HepG2 (cell line): ENCODE results near the gene CEP97. TPM values are rescaled to one million over a fixed set of nuclear protein-coding genes. Genes with fewer than 3 reads are reported as not detected.
"Not testable (repeated sequence)": the region's sequence is repeated elsewhere in the genome, so short reads cannot be mapped to it uniquely, and the experiment has no call there.

ENCODE experiments used
- ATAC-seq: fragments of 200-7000 bp; cut with Tn5 transposase; 3 replicates; pipeline ENCODE4 v1.9.1; 2020; ENCODE audit warnings: mild to moderate bottlenecking, moderate library complexity
- BruUV-seq: library from RNA; stranded (reverse); fragments of 400-500 nt; replicated peaks from 2 replicates; lab custom pipeline; 2021; lab: Mats Ljungman, UMichigan
- CTCF ChIA-PET: fragments of 300-600 bp; formaldehyde crosslinking; extraction: SDS; loops from one replicate; lab custom pipeline; 2021; ENCODE audit warnings: low total read pairs, inconsistent platforms, low intra/inter-chr PET ratio; lab: Yijun Ruan, JAX
- POLR2A ChIA-PET: fragments of 350-600 bp; sonication (Branson Sonifier 250); formaldehyde crosslinking; loops from one replicate; lab custom pipeline; 2020; ENCODE audit warnings: antibody characterized with exemption, inconsistent platforms; lab: Yijun Ruan, JAX
- DNase-seq: peaks from one replicate; pipeline ENCODE4 v3.0.0-alpha.2; 2015; ENCODE audit warnings: low spot score
- FAIRE-seq: peaks from 3 replicates; lab custom pipeline; 2011; peaks lifted over from hg19 to GRCh38; lab: Jason Lieb, UNC
- H2AFZ ChIP-seq: one replicate; pipeline ENCODE4 v1.6.1; 2011; ENCODE audit warnings: low read length, inconsistent platforms
- H3K27ac ChIP-seq: fragments of 300-600 bp; 3 replicates; pipeline ENCODE4 v1.8.0; 2011; ENCODE audit warnings: mixed run types, mild to moderate bottlenecking, mixed read lengths, low read length, inconsistent platforms; ENCODE audit not compliant: insufficient read depth; ENCODE audit errors: extremely low read length
- H3K27me3 ChIP-seq, 2 experiments: fragments of 200-600 bp in 1 of 2; 2 replicates in 1 of 2; 3 replicates in 1 of 2; pipeline versions ENCODE4 v1.6.0 to v1.8.0; 2011; ENCODE audit warnings: low read length in 2 of 2, mild to moderate bottlenecking in 2 of 2, moderate library complexity in 2 of 2, inconsistent platforms in 1 of 2; ENCODE audit not compliant: insufficient read depth in 2 of 2, control insufficient read depth in 1 of 2
- H3K36me3 ChIP-seq, 2 experiments: fragments of 200-600 bp in 1 of 2; replicated peaks in 1 of 2; 2 replicates in 1 of 2; 3 replicates in 1 of 2; pipeline versions ENCODE4 v1.5.1 to v1.8.0; 2011; ENCODE audit warnings: low read length in 2 of 2, inconsistent platforms in 1 of 2; ENCODE audit not compliant: insufficient read depth in 2 of 2, control insufficient read depth in 1 of 2
- H3K4me1 ChIP-seq: 2 replicates; pipeline ENCODE4 v1.5.1; 2012; ENCODE audit warnings: low read length, inconsistent platforms; ENCODE audit not compliant: insufficient read depth
- H3K4me2 ChIP-seq: 2 replicates; pipeline ENCODE4 v1.6.0; 2011; ENCODE audit warnings: low read depth, low read length, inconsistent platforms
- H3K4me3 ChIP-seq, 3 experiments: fragments of 200-600 bp in 1 of 3; sonication (generic), shearing (Covaris generic) in 1 of 3; replicated peaks in 1 of 3; 2 replicates each; pipeline ENCODE4 v1.5.1; 2011 to 2016; ENCODE audit warnings: low read length in 3 of 3, inconsistent platforms in 2 of 3, low read depth in 2 of 3, mild to moderate bottlenecking in 2 of 3, control low read depth in 1 of 3, mixed read lengths in 1 of 3; ENCODE audit not compliant: insufficient read depth in 1 of 3
- H3K79me2 ChIP-seq: one replicate; pipeline ENCODE4 v1.6.1; 2011; ENCODE audit warnings: low read length, inconsistent platforms; ENCODE audit not compliant: insufficient read depth
- H3K9ac ChIP-seq: 2 replicates; pipeline ENCODE4 v1.6.0; 2011; ENCODE audit warnings: mild to moderate bottlenecking, low read depth, low read length, inconsistent platforms; ENCODE audit not compliant: insufficient read depth
- H3K9me3 ChIP-seq: 2 replicates; pipeline ENCODE4 v1.5.1; 2012; ENCODE audit warnings: mild to moderate bottlenecking, low read length
- H4K20me1 ChIP-seq: 2 replicates; pipeline ENCODE4 v1.6.0; 2011; ENCODE audit warnings: inconsistent platforms, mild to moderate bottlenecking, low read length, moderate library complexity; ENCODE audit not compliant: insufficient read depth
- ATM ChIP-seq: fragments of 450-650 bp; IDR thresholded peaks from 2 replicates; pipeline ENCODE4 v1.7.1; 2017; ENCODE audit warnings: mild to moderate bottlenecking, borderline replicate concordance
- CAMTA2 ChIP-seq: sonication (generic); formaldehyde crosslinking; IDR thresholded peaks from 2 replicates; pipeline ENCODE4 v1.4.0; 2020; ENCODE audit warnings: mild to moderate bottlenecking, missing genetic modification reagents, borderline replicate concordance
- FOXA3 ChIP-seq: IDR thresholded peaks from 2 replicates; pipeline ENCODE4 v1.6.1; 2016; ENCODE audit warnings: missing genetic modification reagents, missing compliant biosample characterization
- GABPA ChIP-seq, 2 experiments: IDR thresholded peaks; 2 replicates each; pipeline ENCODE4 v1.6.1; 2011 to 2016; ENCODE audit warnings: low read depth in 2 of 2, low read length in 1 of 2, missing biosample characterization in 1 of 2, missing genetic modification characterization in 1 of 2
- IRF2 ChIP-seq: IDR thresholded peaks from 2 replicates; pipeline ENCODE4 v1.6.1; 2018; ENCODE audit warnings: missing genetic modification reagents, missing compliant biosample characterization
- JARID2 ChIP-seq: sonication (generic); formaldehyde crosslinking; IDR thresholded peaks from 2 replicates; pipeline ENCODE4 v1.8.1; 2023; ENCODE audit warnings: missing genetic modification reagents, inconsistent platforms; ENCODE audit not compliant: insufficient replicate concordance
- MLX ChIP-seq: IDR thresholded peaks from 2 replicates; pipeline ENCODE4 v1.6.1; 2016
- NCOA1 ChIP-seq: sonication (generic); formaldehyde crosslinking; IDR thresholded peaks from 2 replicates; pipeline ENCODE4 v1.9.0; 2021; ENCODE audit warnings: missing genetic modification reagents
- NFE2 ChIP-seq: sonication (generic); formaldehyde crosslinking; IDR thresholded peaks from 2 replicates; pipeline ENCODE4 v1.4.0; 2020; ENCODE audit warnings: missing genetic modification reagents
- PAXIP1 ChIP-seq: sonication (generic); formaldehyde crosslinking; conservative IDR thresholded peaks from 2 replicates; pipeline ENCODE4 v1.4.0; 2020; ENCODE audit warnings: mild to moderate bottlenecking, missing genetic modification reagents, moderate library complexity
- PPARG ChIP-seq: conservative IDR thresholded peaks from 2 replicates; pipeline ENCODE4 v1.6.1; 2016; ENCODE audit warnings: missing biosample characterization, missing genetic modification reagents
- SALL1 ChIP-seq: sonication (generic); formaldehyde crosslinking; IDR thresholded peaks from 2 replicates; pipeline ENCODE4 v1.8.0; 2022; ENCODE audit warnings: mild to moderate bottlenecking, missing genetic modification reagents
- SMC3 ChIP-seq: IDR thresholded peaks from 2 replicates; pipeline ENCODE4 v1.6.1; 2011; ENCODE audit warnings: low read length, improper control_type of control experiment
- SNAPC2 ChIP-seq: sonication (generic); formaldehyde crosslinking; IDR thresholded peaks from 2 replicates; pipeline ENCODE4 v1.8.1; 2022; ENCODE audit warnings: mild to moderate bottlenecking, missing genetic modification reagents
- TBP ChIP-seq: sonication (generic); formaldehyde crosslinking; IDR thresholded peaks from 2 replicates; pipeline ENCODE4 v1.5.0; 2020; ENCODE audit warnings: missing genetic modification reagents
- ZFP62 ChIP-seq: sonication (generic); formaldehyde crosslinking; IDR thresholded peaks from 2 replicates; pipeline ENCODE4 v1.4.0; 2020; ENCODE audit warnings: missing genetic modification reagents
- ZMYM3 ChIP-seq: sonication (generic); formaldehyde crosslinking; IDR thresholded peaks from 2 replicates; pipeline ENCODE4 v1.5.1; 2020; ENCODE audit warnings: mild to moderate bottlenecking, missing genetic modification reagents
- ZNF775 ChIP-seq: sonication (generic); formaldehyde crosslinking; IDR thresholded peaks from 2 replicates; pipeline ENCODE4 v1.4.0; 2020; ENCODE audit warnings: missing genetic modification reagents, mild to moderate bottlenecking, moderate library complexity, borderline replicate concordance
- ZNF891 ChIP-seq: sonication (generic); formaldehyde crosslinking; IDR thresholded peaks from 2 replicates; pipeline ENCODE4 v1.5.0; 2020; ENCODE audit warnings: mild to moderate bottlenecking, missing genetic modification reagents
- WGBS: methylation state at CpG from one replicate; pipeline ENCODE4 v1.1.6; 2017; ENCODE audit warnings: low lambda C conversion rate; 5-methylcytosine and 5-hydroxymethylcytosine counted together
- in situ Hi-C: cut with HindIII; loops from 2 replicates; pipeline ENCODE4 v1.10.0; 2017; ENCODE audit warnings: low pct_unique_long_range_greater_than_20kb; ENCODE audit not compliant: extremely low pct_ligation_motif_present
- intact Hi-C: fragments of 100-400 bp; cut with micrococcal nuclease; formaldehyde crosslinking; loops from one replicate; pipeline ENCODE4 v1.10.0; 2022; ENCODE audit not compliant: unreplicated experiment
- polyA plus RNA-seq, 8 experiments: library from polyadenylated mRNA; depleted of rRNA in 3 of 8; stranded (reverse) in 7 of 8; unstranded in 1 of 8; fragments of >200 nt; fragmentation: Illumina TruSeq in 4 of 8; extraction: Trizol in 4 of 8; gene quantifications; 2 replicates each; pipeline versions ENCODE4 v1.2.1 to v1.2.3, GENCODE V29; 2011 to 2016; ENCODE audit warnings: low read depth in 4 of 8, missing spikeins in 1 of 8, mixed read lengths in 1 of 8; ENCODE audit not compliant: insufficient read depth in 1 of 8
- total RNA-seq, 5 experiments: library from RNA; depleted of rRNA; stranded (reverse); fragments of >200 nt; fragmentation: Illumina TruSeq; extraction: Trizol; gene quantifications; 2 replicates each; pipeline ENCODE4 v1.2.3, GENCODE V29; 2016; ENCODE audit warnings: low read depth in 1 of 5

CEP97 gene
- total and polyA plus RNA-seq, 2 of the 13 experiments (the other 11 are each of a cell fraction or from before 2014, with no cell fraction given) = 0.99 to 6.5 TPM

GRCh38 chr3:101703169-101703568 is 21.2 kb upstream of the CEP97 start:
- no peak overlapping the region for H3K9ac ChIP-seq
- 41% methylated on average over 2 of the region's 2 CpGs for WGBS
- H3K4me1 ChIP-seq = no peaks in the 10 kb centered on the region
- no peak for TF ChIP-seq ZFP62
- TF ChIP-seq PPARG (CRISPR knock-in tag) = no peak
- no peak for TF ChIP-seq GABPA (IDR thresholded peaks at IDR 0.05; ENCODE audit: low read depth, low read length)
- no peak for TF ChIP-seq GABPA (CRISPR knock-in tag; IDR thresholded peaks at IDR 0.05; ENCODE audit: low read depth)
- TF ChIP-seq ATM = no peak
- TF ChIP-seq NCOA1 (CRISPR knock-in tag) = no peak
- TF ChIP-seq PAXIP1 (CRISPR knock-in tag) = no peak
- TF ChIP-seq ZNF891 (CRISPR knock-in tag) = no peak
- TF ChIP-seq SMC3 = no peak
- no peak for TF ChIP-seq ZNF775
- TF ChIP-seq TBP (CRISPR knock-in tag) = no peak
- no peak for TF ChIP-seq MLX (CRISPR knock-in tag)
- TF ChIP-seq FOXA3 = no peak
- TF ChIP-seq CAMTA2 (CRISPR knock-in tag) = no peak
- no peak for TF ChIP-seq SALL1 (CRISPR knock-in tag)
- no peak for TF ChIP-seq NFE2 (CRISPR knock-in tag)
- TF ChIP-seq ZMYM3 (CRISPR knock-in tag) = no peak
- TF ChIP-seq JARID2 (CRISPR knock-in tag) = no peak
- no peak for TF ChIP-seq SNAPC2 (CRISPR knock-in tag)
- no peak for TF ChIP-seq IRF2 (CRISPR knock-in tag)
- TF ChIP-seq, all 625 proteins: peak for 0
- POLR2A ChIA-PET = no interaction called here
- FAIRE-seq (no peak), DNase-seq (no peak), ATAC-seq (no peak; the same call in 2 of the 3 replicates)
- no peaks in the 10 kb centered on the region for H3K79me2 ChIP-seq
- intact Hi-C loops (no loop called here), in situ Hi-C loops (no loop called here)
- H3K27ac ChIP-seq = no peak overlapping the region
- no peak overlapping the region for H2AFZ ChIP-seq
- H3K36me3 ChIP-seq = no peaks in the 10 kb centered on the region
- no peak overlapping the region for H3K4me2 ChIP-seq
- no peaks in the 10 kb centered on the region for H4K20me1 ChIP-seq
- no peak overlapping the region for H3K4me3 ChIP-seq
- BruUV-seq = no TSS peak
- CTCF ChIA-PET = no interaction called here
- H3K27me3 ChIP-seq = no peaks in the 10 kb centered on the region
- no peaks in the 10 kb centered on the region for H3K9me3 ChIP-seq

GRCh38 chr3:101704639-101705038 is 19.8 kb upstream of the CEP97 start:
- ATAC-seq, H3K4me2 ChIP-seq, H3K4me3 ChIP-seq, DNase-seq, H4K20me1 ChIP-seq, in situ Hi-C loops, H3K27me3 ChIP-seq, H3K27ac ChIP-seq, H3K9me3 ChIP-seq, CTCF ChIA-PET, intact Hi-C loops, FAIRE-seq, BruUV-seq, H3K9ac ChIP-seq, H3K4me1 ChIP-seq, POLR2A ChIA-PET, H2AFZ ChIP-seq, H3K79me2 ChIP-seq, H3K36me3 ChIP-seq: not testable (repeated sequence)
- 8% methylated on average over 2 of the region's 2 CpGs for WGBS
